ENCODE data around the gene TTC4. TPM values are rescaled to one million over a fixed set of nuclear protein-coding genes. Genes with fewer than 3 reads are reported as not detected.

The TTC4 gene, protein sequence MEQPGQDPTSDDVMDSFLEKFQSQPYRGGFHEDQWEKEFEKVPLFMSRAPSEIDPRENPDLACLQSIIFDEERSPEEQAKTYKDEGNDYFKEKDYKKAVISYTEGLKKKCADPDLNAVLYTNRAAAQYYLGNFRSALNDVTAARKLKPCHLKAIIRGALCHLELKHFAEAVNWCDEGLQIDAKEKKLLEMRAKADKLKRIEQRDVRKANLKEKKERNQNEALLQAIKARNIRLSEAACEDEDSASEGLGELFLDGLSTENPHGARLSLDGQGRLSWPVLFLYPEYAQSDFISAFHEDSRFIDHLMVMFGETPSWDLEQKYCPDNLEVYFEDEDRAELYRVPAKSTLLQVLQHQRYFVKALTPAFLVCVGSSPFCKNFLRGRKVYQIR
- 36.6 and 38.2 TPM in 2 replicates for total RNA-seq

DNA sequence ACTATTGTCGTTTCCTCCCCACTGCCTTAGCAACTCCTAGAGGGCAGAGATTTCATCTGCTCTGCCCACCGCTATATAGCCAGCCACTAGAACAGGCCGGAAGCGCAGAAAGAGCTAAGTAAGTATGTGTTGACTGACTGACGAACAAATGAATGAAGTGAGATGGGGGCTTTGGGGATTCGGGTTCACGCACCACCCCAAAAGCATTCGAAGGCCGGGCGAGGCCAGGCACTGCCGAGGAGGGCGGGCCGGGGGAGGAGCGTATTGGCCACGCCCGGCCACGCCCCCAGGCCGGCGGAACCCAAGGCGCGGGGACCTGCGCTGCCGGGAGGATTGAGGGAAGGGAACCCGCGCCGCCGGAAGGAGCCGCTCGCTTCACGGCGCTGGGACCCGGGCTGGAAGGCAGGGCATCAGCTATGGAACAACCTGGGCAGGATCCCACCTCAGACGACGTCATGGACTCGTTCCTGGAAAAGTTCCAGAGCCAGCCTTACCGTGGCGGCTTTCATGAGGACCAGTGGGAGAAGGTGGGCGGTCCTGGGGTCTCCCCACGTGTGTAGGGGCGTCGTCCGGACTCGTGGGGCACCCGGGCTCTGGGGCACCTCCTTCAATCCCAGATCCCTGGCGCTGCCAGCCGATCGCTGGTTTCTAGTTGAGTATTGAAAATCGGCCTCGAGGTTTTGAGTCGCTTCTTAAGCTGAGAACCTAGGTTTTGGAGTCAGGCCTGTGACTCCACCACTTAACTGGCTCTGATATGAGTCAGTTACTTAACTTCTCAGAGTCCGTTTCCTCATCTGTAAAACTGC lies at the start of gene TTC4:
TSS of gene TTC4 (plus strand) at position 369 of the 806 bp plus-strand sequence. CDS start at position 417, 48 bp downstream.
- no peaks in the 10 kb centered on the region for H3K27me3 Mint-ChIP-seq (ENCODE audit: low read depth)
- H3K27ac Mint-ChIP-seq: peak within 1 kb of the TSS; percentile 88
- peaks cover 28% of the 10 kb centered on the region for H3K36me3 Mint-ChIP-seq (ENCODE audit: low read depth)
- H3K4me3 Mint-ChIP-seq (ENCODE audit: low read depth): peak within 1 kb of the TSS; percentile 88
- peak; percentile 81 for DNase-seq (ENCODE audit: low spot score)
- intact Hi-C loops (cut with micrococcal nuclease): loop anchor here (1.0 to 2.0 kb wide), 3 partner anchors 49 to 662 kb away; partner anchors contain the start of genes PARS2, TCEANC2 and TMEM59
- peaks cover 29% of the 10 kb centered on the region for H3K4me1 Mint-ChIP-seq (ENCODE audit: low read depth)
- H3K9me3 Mint-ChIP-seq: no peaks in the 10 kb centered on the region

DNA sequence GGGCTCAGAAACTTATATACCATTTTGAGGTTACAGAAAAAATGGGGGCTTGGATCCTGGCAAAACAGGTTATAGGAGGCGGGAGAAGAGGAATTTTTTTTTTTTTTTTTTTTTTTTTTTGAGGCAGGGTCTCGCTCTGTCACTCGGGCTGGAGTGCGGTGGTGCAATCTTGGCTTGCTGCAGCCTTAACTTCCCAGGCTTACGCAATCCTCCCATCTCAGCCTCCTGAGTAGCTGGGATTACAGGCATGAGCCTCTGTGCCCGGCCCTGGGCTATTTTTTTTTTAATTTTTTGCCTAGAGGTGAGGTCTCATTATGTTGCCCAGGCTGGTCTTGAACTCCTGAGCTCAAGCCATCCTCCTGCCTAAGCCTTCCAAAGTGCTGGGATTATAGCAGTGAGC lies 49.3 kb upstream of the TTC4 start:
- Mint-ChIP-seq H3K4me1 (ENCODE audit: low read depth) (no peaks in the 10 kb centered on the region), H3K36me3 (ENCODE audit: low read depth) (no peaks in the 10 kb centered on the region), H3K9me3 (no peaks in the 10 kb centered on the region), H3K27ac (no peak overlapping the region), H3K27me3 (ENCODE audit: low read depth) (no peaks in the 10 kb centered on the region), H3K4me3 (ENCODE audit: low read depth) (no peak overlapping the region)
- intact Hi-C loops (cut with micrococcal nuclease): no loop called here
- no peak for DNase-seq (ENCODE audit: low spot score)

DNA sequence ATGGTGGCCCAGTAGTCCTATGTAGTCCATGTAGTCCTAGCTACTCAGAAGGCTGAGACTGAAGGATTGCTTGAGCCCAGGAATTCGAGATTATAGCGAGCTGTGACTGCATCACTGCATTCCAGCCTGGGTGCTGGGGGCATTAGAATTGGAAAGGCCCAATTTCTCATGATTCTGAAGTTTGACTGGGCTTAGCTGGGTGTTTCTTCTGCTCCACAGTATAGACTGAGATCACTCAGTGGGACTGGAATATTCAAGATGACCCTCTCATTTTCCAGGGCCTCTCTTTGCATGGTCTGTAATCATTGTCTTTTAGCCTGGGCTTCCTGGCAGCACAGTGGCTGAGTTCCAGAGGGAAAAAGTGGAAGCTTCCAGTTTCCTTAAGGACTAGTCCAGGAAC lies 47.9 kb upstream of the TTC4 start:
- intact Hi-C loops (cut with micrococcal nuclease): no loop called here
- Mint-ChIP-seq H3K27ac (no peak overlapping the region), H3K4me1 (ENCODE audit: low read depth) (peaks cover 6% of the 10 kb centered on the region), H3K27me3 (ENCODE audit: low read depth) (no peaks in the 10 kb centered on the region), H3K4me3 (ENCODE audit: low read depth) (no peak overlapping the region), H3K36me3 (ENCODE audit: low read depth) (no peaks in the 10 kb centered on the region), H3K9me3 (no peaks in the 10 kb centered on the region)
- no peak for DNase-seq (ENCODE audit: low spot score)

DNA sequence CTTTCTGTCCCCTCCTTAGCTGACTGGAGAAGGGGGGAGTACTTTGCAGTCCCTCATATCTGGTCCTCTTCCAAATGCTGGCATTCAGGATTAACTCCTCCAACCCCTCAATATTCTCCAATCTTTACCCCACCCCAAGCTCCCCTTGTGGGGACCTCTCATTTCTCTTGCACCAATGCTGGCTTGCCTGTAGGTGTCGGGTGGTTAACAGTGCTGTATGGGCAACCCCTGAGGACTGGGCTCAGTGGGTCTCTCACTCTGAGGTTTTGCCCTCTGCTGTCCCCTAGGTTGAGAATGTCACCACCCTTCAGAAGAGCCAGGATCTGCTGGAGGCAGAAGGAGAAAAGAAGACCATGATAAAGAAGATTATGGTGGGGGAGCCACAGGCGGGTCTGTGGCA lies 47.1 kb upstream of the TTC4 start:
- H3K4me1 Mint-ChIP-seq (ENCODE audit: low read depth): peaks cover 6% of the 10 kb centered on the region
- H3K27me3 Mint-ChIP-seq (ENCODE audit: low read depth): no peaks in the 10 kb centered on the region
- H3K9me3 Mint-ChIP-seq: no peaks in the 10 kb centered on the region
- intact Hi-C loops (cut with micrococcal nuclease): no loop called here
- no peaks in the 10 kb centered on the region for H3K36me3 Mint-ChIP-seq (ENCODE audit: low read depth)
- H3K27ac Mint-ChIP-seq: no peak overlapping the region
- H3K4me3 Mint-ChIP-seq (ENCODE audit: low read depth): no peak overlapping the region
- no peak for DNase-seq (ENCODE audit: low spot score)

DNA sequence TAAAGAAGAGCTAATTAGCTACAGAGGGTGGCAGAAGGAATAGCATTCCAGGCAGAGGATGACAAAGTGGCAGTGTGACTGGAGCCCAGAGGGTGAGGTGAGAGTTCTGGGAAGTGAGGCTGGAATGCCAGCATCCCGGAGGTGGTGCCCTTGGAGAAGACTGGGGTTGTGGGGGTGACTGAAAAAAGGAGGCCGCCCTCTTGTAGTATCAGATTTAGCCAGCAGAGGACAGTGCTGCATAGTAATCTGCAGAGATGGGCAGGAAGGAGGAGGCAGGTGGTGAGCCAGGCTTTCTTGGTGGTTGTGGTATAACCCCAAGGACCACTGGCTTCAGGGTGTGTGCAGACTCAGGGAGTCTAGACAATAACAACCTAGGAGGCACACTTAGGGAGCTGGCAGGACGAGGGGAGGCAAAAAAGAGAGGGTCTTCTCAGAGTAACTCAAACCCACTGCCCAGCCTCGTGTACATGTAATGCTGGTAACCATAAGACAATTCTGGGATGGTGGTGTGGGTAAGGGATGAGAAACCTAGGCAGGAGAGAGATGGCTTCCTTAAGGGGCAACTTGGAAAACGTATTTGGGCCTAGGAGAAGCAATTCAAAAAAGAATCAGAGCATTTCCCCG lies 43.6 kb upstream of the TTC4 start:
- peak; percentile 50 for DNase-seq (ENCODE audit: low spot score)
- no peaks in the 10 kb centered on the region for H3K36me3 Mint-ChIP-seq (ENCODE audit: low read depth)
- H3K4me1 Mint-ChIP-seq (ENCODE audit: low read depth): peaks cover 6% of the 10 kb centered on the region
- intact Hi-C loops (cut with micrococcal nuclease): loop anchor here (1.0 kb wide), 1 partner anchor 138 kb away; no protein-coding TSS in a partner anchor
- no peak overlapping the region for H3K4me3 Mint-ChIP-seq (ENCODE audit: low read depth)
- H3K27me3 Mint-ChIP-seq (ENCODE audit: low read depth): no peaks in the 10 kb centered on the region
- H3K27ac Mint-ChIP-seq: no peak overlapping the region
- no peaks in the 10 kb centered on the region for H3K9me3 Mint-ChIP-seq

DNA sequence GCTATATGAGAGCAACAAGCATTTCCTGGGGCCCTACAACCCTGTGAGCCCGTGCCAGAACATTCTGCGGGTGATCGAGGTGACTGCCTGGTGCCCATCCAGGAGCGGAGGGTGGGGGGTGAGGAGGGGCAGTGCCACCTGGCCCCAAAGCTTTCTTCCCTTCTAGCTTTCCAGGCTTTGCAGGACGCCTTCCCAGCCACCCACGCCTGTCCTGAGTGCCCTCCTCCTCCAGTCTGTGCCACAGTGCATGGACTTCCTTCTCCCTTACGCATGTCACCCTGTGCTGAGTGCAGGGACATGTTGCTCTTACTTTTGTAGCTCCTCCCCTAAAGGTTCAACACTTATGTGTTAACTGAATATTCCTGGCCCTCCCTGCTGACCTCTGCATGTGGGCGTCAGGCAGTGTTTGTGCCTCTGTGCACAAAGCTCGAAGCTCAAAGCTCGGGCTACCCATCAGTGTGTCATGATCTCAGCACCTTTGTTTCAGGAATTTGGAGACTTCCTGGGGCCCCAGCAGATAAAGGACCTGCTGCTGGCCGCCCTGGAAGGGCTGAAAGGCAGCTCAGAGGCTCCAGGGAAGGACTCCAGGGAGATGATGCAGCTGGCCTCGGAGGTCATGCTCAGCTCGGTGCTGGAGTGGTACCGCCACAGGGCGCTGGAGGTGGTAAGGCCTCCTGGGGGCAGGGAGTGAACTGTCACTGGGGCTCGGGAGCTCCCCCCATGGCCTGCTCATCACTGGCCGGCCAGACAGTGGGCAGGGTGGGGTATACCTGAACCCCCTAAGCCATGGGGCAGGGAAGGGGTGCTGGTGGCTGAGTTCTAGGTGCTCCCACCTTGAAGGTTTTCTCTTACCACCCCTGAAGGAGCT lies 36.7 kb upstream of the TTC4 start:
- Mint-ChIP-seq H3K4me3 (ENCODE audit: low read depth) (no peak overlapping the region), H3K4me1 (ENCODE audit: low read depth) (no peaks in the 10 kb centered on the region), H3K27me3 (ENCODE audit: low read depth) (no peaks in the 10 kb centered on the region), H3K36me3 (ENCODE audit: low read depth) (no peaks in the 10 kb centered on the region), H3K9me3 (no peaks in the 10 kb centered on the region), H3K27ac (no peak overlapping the region)
- no peak for DNase-seq (ENCODE audit: low spot score)
- intact Hi-C loops (cut with micrococcal nuclease): no loop called here

DNA sequence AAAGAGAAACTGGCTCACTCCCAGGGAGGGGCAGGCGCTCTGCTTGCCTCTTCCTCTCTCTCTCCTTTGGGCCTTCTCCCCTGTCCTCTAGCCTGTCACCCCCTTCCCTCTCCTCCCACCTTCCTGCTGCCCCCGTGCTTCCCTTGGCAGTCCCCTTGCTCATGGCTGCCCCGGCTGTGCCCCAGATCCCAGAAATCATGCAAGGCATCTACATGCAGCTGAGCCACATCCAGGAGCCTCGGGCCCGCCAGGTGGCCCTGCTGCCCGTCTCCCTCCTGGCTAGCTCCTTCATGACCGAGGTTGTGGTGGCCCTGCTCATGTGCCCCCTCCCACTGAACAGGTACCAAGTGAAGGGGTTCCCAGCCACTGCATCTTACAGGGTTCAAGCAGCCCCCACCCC lies 36.0 kb upstream of the TTC4 start:
- no peaks in the 10 kb centered on the region for H3K4me1 Mint-ChIP-seq (ENCODE audit: low read depth)
- no peaks in the 10 kb centered on the region for H3K36me3 Mint-ChIP-seq (ENCODE audit: low read depth)
- intact Hi-C loops (cut with micrococcal nuclease): no loop called here
- no peak for DNase-seq (ENCODE audit: low spot score)
- no peak overlapping the region for H3K4me3 Mint-ChIP-seq (ENCODE audit: low read depth)
- no peaks in the 10 kb centered on the region for H3K9me3 Mint-ChIP-seq
- no peaks in the 10 kb centered on the region for H3K27me3 Mint-ChIP-seq (ENCODE audit: low read depth)
- H3K27ac Mint-ChIP-seq: no peak overlapping the region

DNA sequence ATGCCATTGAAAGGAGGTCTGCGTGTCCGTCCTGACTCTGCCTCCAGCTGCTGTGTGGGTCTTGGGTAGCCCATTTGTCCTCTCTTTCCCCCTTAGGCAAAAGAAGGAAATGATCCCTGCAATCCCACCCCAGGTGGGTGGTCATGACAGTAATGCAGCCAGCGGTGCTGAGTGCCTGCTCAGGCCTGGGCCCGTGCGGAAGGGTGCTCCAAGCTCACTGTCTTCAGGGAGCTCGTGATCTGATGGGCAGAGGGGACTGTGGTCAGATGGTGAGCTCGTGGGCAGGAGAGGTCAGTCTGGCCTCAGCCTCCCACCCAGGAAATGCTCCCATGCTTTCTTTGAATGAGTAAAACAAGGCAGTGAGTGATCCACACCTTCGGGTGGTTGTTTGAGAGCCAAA lies 35.3 kb upstream of the TTC4 start:
- no peaks in the 10 kb centered on the region for H3K4me1 Mint-ChIP-seq (ENCODE audit: low read depth)

DNA sequence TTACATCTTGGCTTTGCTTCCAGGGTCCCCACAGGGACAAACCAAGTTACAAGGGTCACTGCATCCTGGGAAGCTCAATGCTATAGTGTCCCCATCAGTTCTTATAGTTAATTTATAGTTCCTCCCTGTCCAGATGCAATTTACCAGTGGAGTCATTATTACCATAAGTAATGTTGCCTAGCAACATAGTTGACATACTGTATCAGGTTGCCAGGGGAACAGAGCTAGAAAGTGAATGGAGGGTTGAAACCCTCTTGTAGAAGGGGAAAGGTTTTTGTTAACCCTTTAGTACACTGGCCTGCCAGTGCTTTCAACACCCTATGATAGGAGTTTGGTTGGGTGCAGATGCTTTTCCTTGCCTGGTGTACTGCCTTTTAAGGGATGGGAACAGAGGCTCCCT lies 34.3 kb upstream of the TTC4 start:
- no peaks in the 10 kb centered on the region for H3K36me3 Mint-ChIP-seq (ENCODE audit: low read depth)
- no peaks in the 10 kb centered on the region for H3K4me1 Mint-ChIP-seq (ENCODE audit: low read depth)
- H3K9me3 Mint-ChIP-seq: no peaks in the 10 kb centered on the region
- no peak overlapping the region for H3K4me3 Mint-ChIP-seq (ENCODE audit: low read depth)
- intact Hi-C loops (cut with micrococcal nuclease): no loop called here
- DNase-seq (ENCODE audit: low spot score): no peak
- no peak overlapping the region for H3K27ac Mint-ChIP-seq
- H3K27me3 Mint-ChIP-seq (ENCODE audit: low read depth): no peaks in the 10 kb centered on the region

More for the DNA sequence above, 35.3 kb upstream of the TTC4 start:
- no peak overlapping the region for H3K4me3 Mint-ChIP-seq (ENCODE audit: low read depth)
- intact Hi-C loops (cut with micrococcal nuclease): no loop called here
- H3K27ac Mint-ChIP-seq: no peak overlapping the region
- H3K27me3 Mint-ChIP-seq (ENCODE audit: low read depth): no peaks in the 10 kb centered on the region
- DNase-seq (ENCODE audit: low spot score): no peak
- no peaks in the 10 kb centered on the region for H3K36me3 Mint-ChIP-seq (ENCODE audit: low read depth)
- H3K9me3 Mint-ChIP-seq: no peaks in the 10 kb centered on the region

DNA sequence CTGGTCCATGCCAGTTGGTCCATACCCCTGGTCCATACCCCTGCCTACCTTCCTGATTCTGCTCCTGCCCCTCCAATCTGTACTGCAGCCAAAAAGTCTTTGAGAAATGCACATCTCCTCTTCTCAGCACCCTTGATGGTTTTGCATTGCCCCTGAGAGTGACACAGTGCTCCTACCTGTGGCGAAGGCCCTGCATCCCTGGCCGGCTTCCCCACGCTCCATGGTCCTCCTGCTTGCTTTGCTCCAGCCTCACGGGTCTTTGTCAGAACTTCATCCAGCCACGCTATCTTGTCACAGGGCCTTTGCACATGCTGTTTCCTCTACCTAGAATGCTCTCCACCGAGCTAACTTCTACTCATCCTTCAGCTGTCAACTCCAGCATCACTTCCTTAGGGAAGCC lies 32.2 kb upstream of the TTC4 start:
- no peak overlapping the region for H3K27ac Mint-ChIP-seq
- H3K9me3 Mint-ChIP-seq: no peaks in the 10 kb centered on the region
- H3K27me3 Mint-ChIP-seq (ENCODE audit: low read depth): no peaks in the 10 kb centered on the region
- intact Hi-C loops (cut with micrococcal nuclease): no loop called here
- no peak overlapping the region for H3K4me3 Mint-ChIP-seq (ENCODE audit: low read depth)
- no peak for DNase-seq (ENCODE audit: low spot score)
- H3K4me1 Mint-ChIP-seq (ENCODE audit: low read depth): no peaks in the 10 kb centered on the region
- H3K36me3 Mint-ChIP-seq (ENCODE audit: low read depth): no peaks in the 10 kb centered on the region

DNA sequence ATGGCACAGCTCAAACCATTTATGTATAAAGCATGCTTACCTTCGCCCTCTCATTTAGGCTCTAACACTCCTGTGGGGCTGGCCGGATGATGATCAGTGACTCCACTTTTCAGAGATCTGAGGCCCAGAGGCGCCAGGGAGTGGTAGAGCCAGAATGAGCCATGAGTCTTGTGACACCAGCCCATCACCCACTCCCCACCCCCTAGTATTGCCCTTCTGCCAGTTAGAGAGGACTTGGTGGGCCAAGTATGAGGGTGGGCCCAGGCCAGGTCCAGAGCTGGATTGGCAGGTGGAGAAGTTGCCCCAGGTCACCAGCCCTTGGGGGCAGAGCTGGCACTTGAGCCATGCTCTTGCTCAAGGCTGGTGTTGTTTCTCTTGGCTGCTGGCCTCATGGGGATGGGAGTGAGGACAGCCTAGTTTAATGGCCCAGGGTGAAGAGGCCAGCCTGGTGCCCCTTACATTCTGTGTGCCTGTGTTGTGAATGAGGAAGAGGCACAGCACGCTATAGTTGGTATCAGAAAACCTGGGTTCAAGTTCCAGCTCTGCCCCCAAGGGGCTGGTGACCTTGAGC lies 30.2 kb upstream of the TTC4 start:
- Mint-ChIP-seq H3K27ac (no peak overlapping the region), H3K27me3 (ENCODE audit: low read depth) (no peaks in the 10 kb centered on the region), H3K36me3 (ENCODE audit: low read depth) (no peaks in the 10 kb centered on the region), H3K4me1 (ENCODE audit: low read depth) (no peaks in the 10 kb centered on the region), H3K4me3 (ENCODE audit: low read depth) (no peak overlapping the region), H3K9me3 (no peaks in the 10 kb centered on the region)
- intact Hi-C loops (cut with micrococcal nuclease): no loop called here
- DNase-seq (ENCODE audit: low spot score): no peak

DNA sequence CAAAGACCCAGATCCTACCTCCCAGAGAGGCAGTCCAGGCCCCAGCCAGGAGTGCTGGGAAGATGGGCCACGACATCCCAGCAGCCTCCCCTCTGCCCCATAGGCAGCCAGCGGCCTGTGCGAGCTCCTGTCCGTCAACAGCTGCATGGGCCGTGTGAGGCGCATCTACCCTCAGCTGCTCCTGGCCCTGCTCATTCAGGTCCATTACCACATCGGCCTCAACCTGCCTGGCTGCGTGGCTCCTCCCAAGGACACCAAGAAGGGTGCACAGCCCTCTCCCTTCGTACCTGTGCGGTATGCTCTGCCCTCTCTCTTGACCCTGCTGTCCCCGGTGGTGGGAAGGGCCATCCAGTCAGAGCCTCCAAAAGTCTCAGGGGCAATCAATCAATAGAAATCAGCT lies 29.5 kb upstream of the TTC4 start:
- Mint-ChIP-seq H3K4me1 (ENCODE audit: low read depth) (no peaks in the 10 kb centered on the region), H3K27me3 (ENCODE audit: low read depth) (no peaks in the 10 kb centered on the region), H3K27ac (no peak overlapping the region), H3K36me3 (ENCODE audit: low read depth) (no peaks in the 10 kb centered on the region), H3K9me3 (no peaks in the 10 kb centered on the region), H3K4me3 (ENCODE audit: low read depth) (no peak overlapping the region)
- no peak for DNase-seq (ENCODE audit: low spot score)
- intact Hi-C loops (cut with micrococcal nuclease): no loop called here

All from activated T-helper 2 cell treated with anti-CD3 and anti-CD28 coated beads, Interferon-gamma antibody, Interleukin-2, Interleukin-4, amounts not matched to agents 10 μg/mL and 5 μg/mL and 100 μg/mL, durations not matched to agents 14 hours and 24 hours and 36 hours (primary cell).